MCF 10A (cell line): Measurements from ENCODE around the gene SGSM1. TPM values are rescaled to one million over a fixed set of nuclear protein-coding genes. Genes with fewer than 3 reads are reported as not detected.

ENCODE experiments used
- BruUV-seq: library from RNA; stranded (reverse); fragments of 400-500 nt; replicated peaks from 2 replicates; lab custom pipeline; 2021; lab: Mats Ljungman, UMichigan
- CTCF ChIA-PET: fragments of 300-600 bp; sonication (Branson Sonifier 250); formaldehyde crosslinking; extraction: SDS; loops from one replicate; lab custom pipeline; 2021; ENCODE audit warnings: antibody characterized with exemption, inconsistent platforms; lab: Yijun Ruan, JAX
- POLR2A ChIA-PET: fragments of 300-600, 350-650 bp; sonication (Branson Sonifier 250); formaldehyde crosslinking; extraction: SDS; loops from one replicate; lab custom pipeline; 2020; ENCODE audit warnings: antibody characterized with exemption, inconsistent platforms; lab: Yijun Ruan, JAX
- DNase-seq: peaks from one replicate; pipeline ENCODE4 v3.0.0-alpha.2; 2018; ENCODE audit not compliant: unreplicated experiment
- H3K27ac Mint-ChIP-seq: one replicate; pipeline ENCODE4 v1.8.0; 2022; ENCODE audit warnings: mild to moderate bottlenecking, low read depth, mixed read lengths; ENCODE audit not compliant: unreplicated experiment
- H3K27me3 Mint-ChIP-seq: one replicate; pipeline ENCODE4 v1.8.0; 2022; ENCODE audit warnings: mixed read lengths; ENCODE audit not compliant: insufficient read depth, unreplicated experiment
- H3K36me3 Mint-ChIP-seq: one replicate; pipeline ENCODE4 v1.8.0; 2022; ENCODE audit warnings: mild to moderate bottlenecking, moderate library complexity, mixed read lengths; ENCODE audit not compliant: insufficient read depth, unreplicated experiment
- H3K4me1 Mint-ChIP-seq: one replicate; pipeline ENCODE4 v1.8.0; 2022; ENCODE audit warnings: mixed read lengths; ENCODE audit not compliant: insufficient read depth, unreplicated experiment
- H3K4me3 Mint-ChIP-seq: one replicate; pipeline ENCODE4 v1.8.0; 2022; ENCODE audit warnings: mild to moderate bottlenecking, moderate library complexity, mixed read lengths; ENCODE audit not compliant: unreplicated experiment
- H3K9me3 Mint-ChIP-seq: one replicate; pipeline ENCODE4 v1.8.0; 2022; ENCODE audit warnings: mixed read lengths; ENCODE audit not compliant: unreplicated experiment
- intact Hi-C: fragments of 100-400 bp; cut with micrococcal nuclease; formaldehyde crosslinking; loops from 2 replicates; pipeline ENCODE4 v1.14.1; 2022
- total RNA-seq: library from RNA; stranded (reverse); gene quantifications from 2 replicates; pipeline ENCODE4 v1.2.3, GENCODE V29; 2022
- TF ChIP-seq, protein P1 (sequence below): fragments of 200-600 bp; IDR thresholded peaks from one replicate; pipeline ENCODE4 v1.8.0; 2022; ENCODE audit warnings: antibody characterized with exemption, mild to moderate bottlenecking; ENCODE audit not compliant: unreplicated experiment

The SGSM1 gene
- total RNA-seq, 1 experiment from 2014 or later = 0.14 TPM

DNA sequence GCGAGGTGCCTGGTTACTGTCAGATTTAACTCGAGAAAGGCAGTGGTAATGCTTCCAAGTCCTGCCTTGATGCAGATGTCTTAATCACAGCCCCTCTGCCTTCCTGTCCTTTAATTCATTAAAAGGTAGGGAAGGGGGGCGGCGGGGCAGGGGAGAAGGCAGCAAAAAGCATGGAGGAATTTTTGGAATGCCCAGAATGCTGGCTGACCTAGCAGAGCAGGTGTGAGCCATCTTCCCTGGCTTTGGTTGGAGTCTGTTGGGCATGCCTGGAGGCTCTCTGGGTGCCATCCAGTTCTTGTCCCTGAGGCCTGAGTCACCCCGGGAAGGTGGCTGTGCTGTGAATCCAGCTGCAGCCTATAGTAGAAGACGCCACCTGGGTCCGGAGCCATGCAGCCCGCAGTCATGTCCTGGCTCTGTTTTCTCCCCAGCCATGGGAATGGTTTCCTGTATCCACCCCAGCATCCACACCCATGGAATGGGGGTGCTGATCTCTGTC is 162.1 kb downstream of the SGSM1 start:
- ChIA-PET POLR2A (interaction anchor here (5.6 to 20.9 kb wide), 2 partner anchors 14 to 18 kb away, joined by 50 to 468 read pairs; partner anchors contain the start of gene KIAA1671), CTCF (interaction anchor here (0.5 to 1.4 kb wide), 7 partner anchors 9 to 138 kb away, joined by 3 to 5 read pairs (median 4); partner anchors contain the start of gene KIAA1671)
- no TSS peak for BruUV-seq
- TF ChIP-seq, protein P1, sequence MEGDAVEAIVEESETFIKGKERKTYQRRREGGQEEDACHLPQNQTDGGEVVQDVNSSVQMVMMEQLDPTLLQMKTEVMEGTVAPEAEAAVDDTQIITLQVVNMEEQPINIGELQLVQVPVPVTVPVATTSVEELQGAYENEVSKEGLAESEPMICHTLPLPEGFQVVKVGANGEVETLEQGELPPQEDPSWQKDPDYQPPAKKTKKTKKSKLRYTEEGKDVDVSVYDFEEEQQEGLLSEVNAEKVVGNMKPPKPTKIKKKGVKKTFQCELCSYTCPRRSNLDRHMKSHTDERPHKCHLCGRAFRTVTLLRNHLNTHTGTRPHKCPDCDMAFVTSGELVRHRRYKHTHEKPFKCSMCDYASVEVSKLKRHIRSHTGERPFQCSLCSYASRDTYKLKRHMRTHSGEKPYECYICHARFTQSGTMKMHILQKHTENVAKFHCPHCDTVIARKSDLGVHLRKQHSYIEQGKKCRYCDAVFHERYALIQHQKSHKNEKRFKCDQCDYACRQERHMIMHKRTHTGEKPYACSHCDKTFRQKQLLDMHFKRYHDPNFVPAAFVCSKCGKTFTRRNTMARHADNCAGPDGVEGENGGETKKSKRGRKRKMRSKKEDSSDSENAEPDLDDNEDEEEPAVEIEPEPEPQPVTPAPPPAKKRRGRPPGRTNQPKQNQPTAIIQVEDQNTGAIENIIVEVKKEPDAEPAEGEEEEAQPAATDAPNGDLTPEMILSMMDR = no peak
- Mint-ChIP-seq H3K4me3 (no peak overlapping the region), H3K27me3 (no peaks in the 10 kb centered on the region), H3K36me3 (peaks cover 23% of the 10 kb centered on the region), H3K9me3 (no peaks in the 10 kb centered on the region), H3K4me1 (peaks cover 43% of the 10 kb centered on the region), H3K27ac (peak overlapping the region; percentile 89)
- intact Hi-C loops = no loop called here
- DNase-seq = peak; percentile 87

DNA sequence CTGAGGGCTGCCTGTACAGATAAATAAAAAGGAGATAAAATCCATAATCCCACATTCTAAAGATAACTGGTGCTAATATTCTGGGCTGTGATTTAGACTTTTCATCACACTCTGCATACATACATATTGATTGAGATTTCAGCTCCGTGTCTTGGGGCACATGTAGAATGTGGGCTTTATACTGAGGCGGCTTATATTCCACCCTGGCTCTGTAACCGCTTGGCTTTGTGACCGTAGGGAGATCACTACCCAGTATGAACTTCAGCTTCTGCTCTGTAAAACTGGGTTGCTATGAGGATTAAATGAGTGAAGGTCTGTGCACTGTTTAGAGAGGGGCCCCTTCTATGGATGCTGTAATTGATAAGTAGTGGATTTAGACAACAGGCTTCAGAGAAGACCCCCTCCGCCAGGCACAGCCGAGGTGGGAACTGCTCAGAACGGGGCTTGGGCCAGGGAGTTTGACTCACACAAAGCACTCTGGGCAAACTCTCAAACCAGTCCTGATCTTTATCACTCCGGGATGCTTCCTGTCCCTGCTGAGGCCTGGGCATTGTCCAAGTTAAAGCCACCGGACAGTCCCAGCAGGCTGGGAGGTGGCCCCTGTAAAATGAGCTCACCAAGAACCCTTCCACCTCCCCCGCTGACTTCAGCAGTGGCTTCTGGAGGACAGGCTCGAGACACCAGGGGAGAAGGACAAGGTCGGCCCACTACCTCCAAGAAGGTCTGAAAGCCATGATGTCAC is 163.7 kb downstream of the SGSM1 start:
- no peaks in the 10 kb centered on the region for H3K27me3 Mint-ChIP-seq
- peaks cover 19% of the 10 kb centered on the region for H3K36me3 Mint-ChIP-seq
- CTCF ChIA-PET = interaction anchor here (0.7 to 2.2 kb wide), 7 partner anchors 8 to 244 kb away, joined by 3 to 6 read pairs (median 4); no protein-coding TSS in a partner anchor
- BruUV-seq = no TSS peak
- intact Hi-C loops = no loop called here
- peak overlapping the region; percentile 30 for H3K4me3 Mint-ChIP-seq
- H3K27ac Mint-ChIP-seq = peak overlapping the region; percentile 89
- TF ChIP-seq, protein P1 = no peak
- H3K9me3 Mint-ChIP-seq = no peaks in the 10 kb centered on the region
- POLR2A ChIA-PET = interaction anchor here (0.6 to 20.9 kb wide), 3 partner anchors 11 to 17 kb away, joined by 4 to 468 read pairs (median 50); partner anchors contain the start of gene KIAA1671
- DNase-seq = peak; percentile 71
- H3K4me1 Mint-ChIP-seq = peaks cover 51% of the 10 kb centered on the region

DNA sequence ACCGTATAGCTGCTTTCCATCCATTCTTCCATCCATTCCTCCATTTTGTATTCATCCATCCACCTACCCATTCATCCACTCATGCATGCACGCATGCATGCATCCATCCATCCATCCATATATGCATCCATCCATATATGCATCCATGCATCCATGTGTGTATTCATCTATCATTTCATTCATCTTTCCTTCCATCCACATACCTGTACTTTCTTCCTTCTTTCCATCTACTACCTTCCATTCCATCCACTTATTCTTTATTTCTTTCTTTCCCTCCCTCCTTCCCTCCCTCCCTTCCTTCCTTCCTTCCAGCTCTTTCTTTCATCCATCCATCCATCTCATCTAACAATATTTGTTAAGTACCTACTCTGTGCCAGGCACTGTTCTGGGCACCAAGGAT is 166.4 kb downstream of the SGSM1 start:
- no peaks in the 10 kb centered on the region for H3K27me3 Mint-ChIP-seq
- no TSS peak for BruUV-seq
- no peak overlapping the region for H3K4me3 Mint-ChIP-seq
- peaks cover 55% of the 10 kb centered on the region for H3K4me1 Mint-ChIP-seq
- TF ChIP-seq, protein P1 = no peak
- CTCF ChIA-PET = interaction anchor here (1.0 kb wide), 1 partner anchor 18 kb away, joined by 4 read pairs; no protein-coding TSS in a partner anchor
- intact Hi-C loops = no loop called here
- H3K36me3 Mint-ChIP-seq = peaks cover 20% of the 10 kb centered on the region
- no peaks in the 10 kb centered on the region for H3K9me3 Mint-ChIP-seq
- POLR2A ChIA-PET = interaction anchor here (20.9 kb wide), 1 partner anchor 14 kb away, joined by 468 read pairs; no protein-coding TSS in a partner anchor
- no peak for DNase-seq
- peak overlapping the region; percentile 33 for H3K27ac Mint-ChIP-seq

DNA sequence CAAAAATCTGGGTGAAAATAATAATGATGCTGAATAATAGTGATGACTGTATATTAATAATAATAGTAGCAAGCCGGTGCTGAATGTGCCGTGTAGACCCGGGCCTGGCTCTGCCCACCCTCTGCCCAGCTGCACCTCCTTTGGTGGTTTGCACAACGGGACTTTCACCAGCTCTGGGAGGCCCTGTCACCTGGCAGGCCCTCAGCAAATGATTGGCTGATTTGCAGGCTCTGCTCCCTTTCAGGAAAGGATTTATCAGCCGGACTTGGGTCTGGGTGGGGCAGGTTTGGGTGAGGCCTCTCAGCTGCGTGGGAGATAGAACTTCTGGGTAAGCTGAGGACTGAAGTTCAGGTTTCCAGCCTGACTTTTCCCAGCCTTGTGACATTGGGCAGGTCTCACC is 167.9 kb downstream of the SGSM1 start:
- CTCF ChIA-PET = interaction anchor here (0.6 to 1.9 kb wide), 8 partner anchors 8 to 77 kb away, joined by 3 to 4 read pairs (median 4); no protein-coding TSS in a partner anchor
- Mint-ChIP-seq H3K9me3 (no peaks in the 10 kb centered on the region), H3K27ac (no peak overlapping the region), H3K27me3 (no peaks in the 10 kb centered on the region), H3K4me1 (peaks cover 56% of the 10 kb centered on the region), H3K4me3 (no peak overlapping the region), H3K36me3 (peaks cover 28% of the 10 kb centered on the region)
- intact Hi-C loops = no loop called here
- no peak for DNase-seq
- BruUV-seq = no TSS peak
- POLR2A ChIA-PET = interaction anchor here (0.9 to 20.9 kb wide), 3 partner anchors 12 to 21 kb away, joined by 3 to 468 read pairs (median 3); no protein-coding TSS in a partner anchor
- TF ChIP-seq, protein P1 = no peak
